Gastrocnemius medialis (tissue), 4 donors: Measurements from ENCODE around the gene KLHDC2. TPM values are rescaled to one million over a fixed set of nuclear protein-coding genes. Genes with fewer than 3 reads are reported as not detected.
"Not testable (repeated sequence)": the region's sequence is repeated elsewhere in the genome, so short reads cannot be mapped to it uniquely, and the experiment has no call there.

Source experiments
- ATAC-seq, 2 donors: fragments of 150-250 bp; one replicate each; pipeline ENCODE4 v1.9.1; 2016
- DNase-seq, 2 donors: peaks; one replicate each; pipeline ENCODE4 v3.0.0-alpha.2; 2019
- H3K27ac ChIP-seq, 4 donors: fragments of 200-600 bp; sonication (generic); 1 replicate in 1 of 4; 2 replicates in 3 of 4; pipeline ENCODE4 v1.5.1; 2016 to 2018; ENCODE audit warnings: mild to moderate bottlenecking in 2 of 4, moderate library complexity in 1 of 4
- H3K27me3 ChIP-seq, 3 donors: fragments of 200-600 bp; sonication (generic) in 2 of 3; 1 replicate in 1 of 3; 2 replicates in 2 of 3; pipeline versions ENCODE4 v1.5.1 to v1.6.0; 2016 to 2019; ENCODE audit warnings: mild to moderate bottlenecking in 1 of 3, moderate library complexity in 1 of 3
- H3K36me3 ChIP-seq, 2 donors: fragments of 200-600 bp; sonication (generic) in 1 of 2; one replicate each; pipeline ENCODE4 v1.5.1; 2017 to 2018
- H3K4me1 ChIP-seq, 2 donors: fragments of 200-600 bp; sonication (generic) in 1 of 2; one replicate each; pipeline ENCODE4 v1.5.1; 2016 to 2017; ENCODE audit warnings: mild to moderate bottlenecking in 2 of 2
- H3K4me3 ChIP-seq, 4 donors: fragments of 200-600 bp; sonication (generic) in 3 of 4; 1 replicate in 1 of 4; 2 replicates in 3 of 4; pipeline ENCODE4 v1.5.1; 2016 to 2019; ENCODE audit warnings: mild to moderate bottlenecking in 2 of 4
- H3K9me3 ChIP-seq, 3 donors: fragments of 200-600 bp; sonication (generic) in 2 of 3; 1 replicate in 1 of 3; 2 replicates in 2 of 3; pipeline ENCODE4 v1.5.1; 2016 to 2019
- CTCF ChIP-seq, 5 experiments: fragments of 450-650 bp in 3 of 5; fragments of 200-600 bp in 2 of 5; sonication (generic) in 2 of 5; IDR thresholded peaks in 4 of 5; conservative IDR thresholded peaks in 1 of 5; 1 replicate in 4 of 5; 2 replicates in 1 of 5; pipeline ENCODE4 v1.5.1; 2016 to 2019; ENCODE audit warnings: antibody characterized with exemption in 5 of 5, mild to moderate bottlenecking in 3 of 5, moderate library complexity in 3 of 5
- POLR2A ChIP-seq, 2 donors: fragments of 450-650 bp; IDR thresholded peaks; one replicate each; pipeline ENCODE4 v1.6.1; 2017; ENCODE audit warnings: antibody characterized with exemption in 2 of 2, mild to moderate bottlenecking in 2 of 2, moderate library complexity in 2 of 2
- in situ Hi-C, 4 donors: fragments of 200-750 bp; cut with MboI; loops; one replicate each; pipeline versions ENCODE4 v1.15.0 to v1.8.0; 2017; ENCODE audit warnings: low sequenced_read_pairs in 4 of 4
- intact Hi-C: fragments of 100-400 bp; cut with DNase I; formaldehyde crosslinking; loops from one replicate; pipeline ENCODE4 v1.15.1; 2023; ENCODE audit warnings: low total_unique reads
- total RNA-seq, 4 donors: library from RNA; depleted of rRNA; stranded (reverse); fragments of >200 nt; gene quantifications; one replicate each; pipeline versions ENCODE4 v1.1.0 to v1.2.3, GENCODE V29; 2016

The KLHDC2 gene
- total RNA-seq: 10 to 100 TPM; 73.9 to 96.5 (median 82.3) TPM

- ATAC-seq (peak; percentile 91 to 92), DNase-seq (peak; percentile 85 to 87)
- H3K27ac ChIP-seq: peak within 1 kb of the TSS; percentile 94 to 100 (median 96)
- H3K27me3 ChIP-seq: no peaks in the 10 kb centered on the region
- no peaks in the 10 kb centered on the region for H3K9me3 ChIP-seq
- peaks cover 0 to 14% of the 10 kb centered on the region in 2 donors for H3K36me3 ChIP-seq
- in situ Hi-C loops: loop anchor here in 2 of 4 donors (10.0 kb wide), 1 partner anchor 133 kb away; the partner anchor contains the start of gene DNAAF2 (in 2 of the 2)
- H3K4me3 ChIP-seq: peak within 1 kb of the TSS; percentile 84 to 100 (median 88)
- peaks cover 33 to 37% of the 10 kb centered on the region in 2 donors for H3K4me1 ChIP-seq
- intact Hi-C loops: loop anchor here (1.0 to 10.0 kb wide), 4 partner anchors 75 to 347 kb away; partner anchors contain the start of genes KLHDC1, NEMF and VCPKMT
- peak; percentile 39 to 56 (median 46) for TF ChIP-seq CTCF (IDR thresholded peaks at IDR 0.05 in 4 of 5, conservative IDR thresholded peaks at IDR 0.05 in 1 of 5)
- peak; percentile 92 to 98 for TF ChIP-seq POLR2A (IDR thresholded peaks at IDR 0.05)
Observed at GRCh38 chr14:49767571-49768300, at the start of gene KLHDC2. Gene KLHDC2 (plus strand): TSS chr14:49768153. CDS start chr14:49768469, 316 bp downstream.

GRCh38 chr14:49720744-49721143 is 47.2 kb upstream of the KLHDC2 start:
- DNase-seq (no peak), ATAC-seq (no peak)
- H3K4me1 ChIP-seq: no peaks in the 10 kb centered on the region
- no peak overlapping the region for H3K27ac ChIP-seq
- H3K9me3 ChIP-seq: no peaks in the 10 kb centered on the region
- intact Hi-C loops: no loop called here
- H3K36me3 ChIP-seq: peaks cover 0 to 26% of the 10 kb centered on the region in 2 donors
- in situ Hi-C loops: loop anchor here in 1 of 4 donors (25.0 kb wide), 1 partner anchor 258 kb away; no protein-coding TSS in a partner anchor
- no peak overlapping the region for H3K4me3 ChIP-seq
- H3K27me3 ChIP-seq: no peaks in the 10 kb centered on the region
- TF ChIP-seq POLR2A (IDR thresholded peaks at IDR 0.05) (no peak), CTCF (IDR thresholded peaks at IDR 0.05 in 4 of 5, conservative IDR thresholded peaks at IDR 0.05 in 1 of 5) (no peak)

GRCh38 chr14:49721733-49722435 is 46.1 kb upstream of the KLHDC2 start:
- H3K9me3 ChIP-seq, H3K4me1 ChIP-seq, DNase-seq, intact Hi-C loops, ATAC-seq, H3K4me3 ChIP-seq, H3K27me3 ChIP-seq, H3K27ac ChIP-seq: not testable (repeated sequence)
- H3K36me3 ChIP-seq: peaks cover 0 to 36% of the 10 kb centered on the region in 2 donors
- in situ Hi-C loops: loop anchor here in 1 of 4 donors (25.0 kb wide), 1 partner anchor 260 kb away; no protein-coding TSS in a partner anchor

- no peak overlapping the region for H3K27ac ChIP-seq
- no peak for ATAC-seq
- no peak for DNase-seq
- H3K4me1 ChIP-seq: no peaks in the 10 kb centered on the region
- intact Hi-C loops (no loop called here), in situ Hi-C loops (no loop called here)
- no peak overlapping the region for H3K4me3 ChIP-seq
- H3K27me3 ChIP-seq: no peaks in the 10 kb centered on the region
- H3K36me3 ChIP-seq: peaks cover 0 to 59% of the 10 kb centered on the region in 2 donors
- TF ChIP-seq POLR2A (IDR thresholded peaks at IDR 0.05) (no peak), CTCF (IDR thresholded peaks at IDR 0.05 in 4 of 5, conservative IDR thresholded peaks at IDR 0.05 in 1 of 5) (no peak)
- H3K9me3 ChIP-seq: no peaks in the 10 kb centered on the region
Observed at GRCh38 chr14:49727171-49727570, 40.8 kb upstream of the KLHDC2 start.

GRCh38 chr14:49732896-49733295 is 35.1 kb upstream of the KLHDC2 start:
- no peak for TF ChIP-seq CTCF (IDR thresholded peaks at IDR 0.05 in 4 of 5, conservative IDR thresholded peaks at IDR 0.05 in 1 of 5)
- ATAC-seq: no peak

More at GRCh38 chr14:49732896-49733295, 35.1 kb upstream of the KLHDC2 start:
- H3K36me3 ChIP-seq: peaks cover 0 to 44% of the 10 kb centered on the region in 2 donors
- no peaks in the 10 kb centered on the region for H3K27me3 ChIP-seq
- DNase-seq: no peak
- H3K4me3 ChIP-seq: no peak overlapping the region
- H3K4me1 ChIP-seq: no peaks in the 10 kb centered on the region
- intact Hi-C loops (no loop called here), in situ Hi-C loops (no loop called here)
- H3K27ac ChIP-seq: no peak overlapping the region
- no peaks in the 10 kb centered on the region for H3K9me3 ChIP-seq
